Endothelial cell of umbilical vein (primary cell): ENCODE data around the gene MAPK8. TPM values are rescaled to one million over a fixed set of nuclear protein-coding genes. Genes with fewer than 3 reads are reported as not detected.

ENCODE experiments used
- BruUV-seq: library from RNA; stranded (reverse); fragments of 400-500 nt; replicated peaks from 2 replicates; lab custom pipeline; 2021; lab: Mats Ljungman, UMichigan
- CTCF ChIA-PET: fragments of 300-600, 350-600 bp; sonication (Branson Sonifier 250); formaldehyde crosslinking; loops from one replicate; lab custom pipeline; 2021; ENCODE audit warnings: antibody characterized with exemption, inconsistent platforms; lab: Charles Lee
- POLR2A ChIA-PET: fragments of 300-600, 350-600 bp; sonication (Branson Sonifier 250); formaldehyde crosslinking; loops from one replicate; lab custom pipeline; 2021; ENCODE audit warnings: antibody characterized with exemption, inconsistent platforms; lab: Charles Lee
- DNase-seq: peaks from one replicate; pipeline ENCODE4 v3.0.0-alpha.2; 2011; ENCODE audit warnings: low read depth, low spot score
- FAIRE-seq: peaks from 2 replicates; lab custom pipeline; 2011; peaks lifted over from hg19 to GRCh38; lab: Jason Lieb, UNC
- H2AFZ ChIP-seq: 2 replicates; pipeline ENCODE4 v1.6.0; 2012; ENCODE audit warnings: low read depth, low read length, control low read depth, inconsistent platforms
- H3K27ac ChIP-seq: 2 replicates; pipeline ENCODE4 v1.5.1; 2011; ENCODE audit warnings: low read depth, mild to moderate bottlenecking, control low read depth, low read length, moderate library complexity; ENCODE audit not compliant: insufficient read depth
- H3K27me3 ChIP-seq, 2 experiments: 2 replicates each; pipeline versions ENCODE4 v1.6.0 to v1.6.1; 2011; ENCODE audit warnings: low read length in 2 of 2, mixed read lengths in 1 of 2; ENCODE audit not compliant: control insufficient read depth in 2 of 2, insufficient read depth in 2 of 2
- H3K36me3 ChIP-seq, 2 experiments: 2 replicates in 1 of 2; 3 replicates in 1 of 2; pipeline ENCODE4 v1.5.1; 2011; ENCODE audit warnings: low read length in 2 of 2, mild to moderate bottlenecking in 1 of 2, moderate library complexity in 1 of 2; ENCODE audit not compliant: control insufficient read depth in 2 of 2, insufficient read depth in 2 of 2; ENCODE audit errors: extremely low read depth in 1 of 2
- H3K4me1 ChIP-seq: 3 replicates; pipeline ENCODE4 v1.5.1; 2011; ENCODE audit warnings: mild to moderate bottlenecking, low read length; ENCODE audit not compliant: control insufficient read depth, insufficient read depth; ENCODE audit errors: extremely low read depth
- H3K4me2 ChIP-seq: 2 replicates; pipeline ENCODE4 v1.6.1; 2011; ENCODE audit warnings: low read length, control low read depth, mixed read lengths; ENCODE audit not compliant: insufficient read depth
- H3K4me3 ChIP-seq, 3 experiments: fragments of 200-600 bp in 1 of 3; sonication (generic), shearing (Covaris generic) in 1 of 3; replicated peaks in 1 of 3; 2 replicates each; pipeline ENCODE4 v1.5.1; 2011 to 2016; ENCODE audit warnings: control low read depth in 3 of 3, low read length in 3 of 3, mild to moderate bottlenecking in 2 of 3, inconsistent platforms in 1 of 3, low read depth in 1 of 3, moderate library complexity in 1 of 3; ENCODE audit not compliant: insufficient read depth in 1 of 3
- H3K79me2 ChIP-seq: 2 replicates; pipeline ENCODE4 v1.6.0; 2012; ENCODE audit warnings: low read length, inconsistent platforms; ENCODE audit not compliant: control insufficient read depth, insufficient read depth
- H3K9ac ChIP-seq: replicated peaks from 2 replicates; pipeline ENCODE3; 2011; ENCODE audit warnings: low read length, control low read depth; ENCODE audit not compliant: insufficient read depth; ENCODE audit errors: extremely low read depth
- H3K9me1 ChIP-seq: replicated peaks from 3 replicates; pipeline ENCODE4 v1.6.0; 2011; ENCODE audit warnings: mild to moderate bottlenecking, low read length; ENCODE audit not compliant: control insufficient read depth, insufficient read depth; ENCODE audit errors: extremely low read depth
- H3K9me3 ChIP-seq: replicated peaks from 2 replicates; pipeline ENCODE4 v1.5.1; 2012; ENCODE audit warnings: low read length, inconsistent platforms; ENCODE audit not compliant: control insufficient read depth, insufficient read depth
- H4K20me1 ChIP-seq: replicated peaks from 2 replicates; pipeline ENCODE3; 2011; ENCODE audit warnings: mild to moderate bottlenecking, low read length; ENCODE audit not compliant: control insufficient read depth, insufficient read depth; ENCODE audit errors: extremely low read depth
- CTCF ChIP-seq, 2 donors: IDR thresholded peaks; 1 replicate in 1 of 2; 2 replicates in 1 of 2; pipeline ENCODE4 v1.5.1; 2011; ENCODE audit warnings: low read length in 2 of 2, mild to moderate bottlenecking in 2 of 2, moderate library complexity in 2 of 2, control low read depth in 1 of 2, inconsistent platforms in 1 of 2, low read depth in 1 of 2; ENCODE audit not compliant: insufficient read depth in 1 of 2; ENCODE audit errors: extremely low read depth in 1 of 2
- EZH2 ChIP-seq: IDR thresholded peaks from 2 replicates; pipeline ENCODE4 v1.6.1; 2012; ENCODE audit warnings: borderline replicate concordance, low read depth, mild to moderate bottlenecking, moderate library complexity, low read length, inconsistent platforms; ENCODE audit not compliant: severe bottlenecking
- FOS ChIP-seq: IDR thresholded peaks from 2 replicates; pipeline ENCODE4 v1.6.1; 2011; ENCODE audit warnings: mild to moderate bottlenecking, low read length, moderate library complexity, borderline replicate concordance; ENCODE audit not compliant: insufficient read depth
- GATA2 ChIP-seq: IDR thresholded peaks from 2 replicates; pipeline ENCODE4 v1.7.0; 2011; ENCODE audit warnings: low read depth, mild to moderate bottlenecking, moderate library complexity, mixed read lengths, low read length; ENCODE audit not compliant: insufficient read length, insufficient read depth
- JUN ChIP-seq: IDR thresholded peaks from 2 replicates; pipeline ENCODE4 v1.6.1; 2011; ENCODE audit warnings: borderline replicate concordance, low read depth; ENCODE audit not compliant: insufficient read length, insufficient read depth
- MAX ChIP-seq: IDR thresholded peaks from 2 replicates; pipeline ENCODE4 v1.6.1; 2011; ENCODE audit not compliant: insufficient read depth, insufficient read length
- MYC ChIP-seq: IDR thresholded peaks from one replicate; pipeline ENCODE4 v1.6.1; 2011; ENCODE audit warnings: mild to moderate bottlenecking, low read depth, low read length
- POLR2A ChIP-seq: IDR thresholded peaks from 2 replicates; pipeline ENCODE4 v1.6.1; 2012; ENCODE audit warnings: low read depth, mild to moderate bottlenecking, control low read depth, low read length
- POLR2AphosphoS5 ChIP-seq: IDR thresholded peaks from 2 replicates; pipeline ENCODE4 v1.6.1; 2012; ENCODE audit warnings: low read depth, mild to moderate bottlenecking, control low read depth, low read length, moderate library complexity; ENCODE audit not compliant: insufficient read depth
- dilution Hi-C: fragments of 300-500 bp; cut with MboI; formaldehyde crosslinking; loops from one replicate; pipeline ENCODE4 v1.15.0; 2019; ENCODE audit warnings: low sequenced_read_pairs; ENCODE audit not compliant: extremely low pct_ligation_motif_present
- intact Hi-C: fragments of 100-400 bp; cut with micrococcal nuclease; formaldehyde crosslinking; loops from one replicate; pipeline ENCODE4 v1.10.0; 2022
- polyA plus RNA-seq, 4 experiments: library from polyadenylated mRNA; depleted of rRNA in 3 of 4; stranded (reverse) in 3 of 4; unstranded in 1 of 4; fragments of >200 nt; gene quantifications; 2 replicates each; pipeline versions ENCODE4 v1.2.1 to v1.2.3, GENCODE V29; 2011 to 2012; ENCODE audit warnings: missing spikeins in 1 of 4
- total RNA-seq: library from RNA; stranded (reverse); gene quantifications from 2 replicates; pipeline ENCODE4 v1.2.3, GENCODE V29; 2021

Gene MAPK8
- total and polyA plus RNA-seq, 2 donors (not counting 3 experiments of a cell fraction or from before 2014, with no cell fraction given), result 25.3 to 56.2 TPM

- Histone ChIP-seq H3K36me3 (no peaks in the 10 kb centered on the region), H3K4me2 (no peak overlapping the region), H4K20me1 (no peaks in the 10 kb centered on the region), H3K9me3 (no peaks in the 10 kb centered on the region), H3K27ac (no peak overlapping the region), H3K9ac (no peak overlapping the region), H3K9me1 (no peaks in the 10 kb centered on the region), H2AFZ (no peak overlapping the region), H3K4me3 (no peak overlapping the region), H3K27me3 (no peaks in the 10 kb centered on the region), H3K79me2 (no peaks in the 10 kb centered on the region), H3K4me1 (no peaks in the 10 kb centered on the region)
- TF ChIP-seq EZH2 (no peak), POLR2A (no peak), MAX (no peak), FOS (no peak), MYC (no peak), JUN (no peak), POLR2AphosphoS5 (no peak), CTCF (IDR thresholded peaks at IDR 0.05; ENCODE audit: extremely low read depth in 1 of 2, insufficient read depth in 1 of 2, low read depth in 1 of 2, low read length in 2 of 2) (no peak), GATA2 (no peak)
- dilution Hi-C loops (no loop called here), intact Hi-C loops (no loop called here)
- FAIRE-seq (no peak), DNase-seq (no peak)
- ChIA-PET CTCF (interaction anchor here (0.8 to 2.5 kb wide), 7 partner anchors 27 to 238 kb away, joined by 3 to 11 read pairs (median 3); no protein-coding TSS in a partner anchor), POLR2A (no interaction called here)
- BruUV-seq, result no TSS peak
Measured at GRCh38 chr10:48418189-48418788, 111.8 kb downstream of the MAPK8 start.
